ENCODE results near the gene ATOSA. TPM values are rescaled to one million over a fixed set of nuclear protein-coding genes. Genes with fewer than 3 reads are reported as not detected.

ATOSA gene
- total RNA-seq, 2 donors from 2014 or later = 30.7 to 40.6 TPM

GRCh38 chr15:52673734-52674133 is 5.5 kb downstream of the ATOSA start:
- H3K36me3 Mint-ChIP-seq (ENCODE audit: low read depth) = peaks cover 87% of the 10 kb centered on the region
- H3K27ac Mint-ChIP-seq = no peak overlapping the region
- no peak for ATAC-seq (replicated peaks)
- no peaks in the 10 kb centered on the region for H3K27me3 Mint-ChIP-seq
- no peak overlapping the region for H3K4me3 Mint-ChIP-seq
- H3K4me1 Mint-ChIP-seq = peaks cover 16% of the 10 kb centered on the region
- no peaks in the 10 kb centered on the region for H3K9me3 Mint-ChIP-seq

- Mint-ChIP-seq H3K4me3 (peak overlapping the region; percentile 39), H3K27me3 (no peaks in the 10 kb centered on the region), H3K27ac (peak overlapping the region; percentile 68), H3K36me3 (ENCODE audit: low read depth) (peaks cover 85% of the 10 kb centered on the region), H3K9me3 (no peaks in the 10 kb centered on the region), H3K4me1 (peaks cover 16% of the 10 kb centered on the region)
- ATAC-seq (replicated peaks) = peak; percentile 14
Observed at GRCh38 chr15:52673312-52673711, 5.9 kb downstream of the ATOSA start.

GRCh38 chr15:52672661-52673060 is 6.5 kb downstream of the ATOSA start:
- Mint-ChIP-seq H3K27me3 (no peaks in the 10 kb centered on the region), H3K4me1 (peaks cover 22% of the 10 kb centered on the region), H3K9me3 (no peaks in the 10 kb centered on the region), H3K27ac (peak overlapping the region; percentile 68), H3K36me3 (ENCODE audit: low read depth) (peaks cover 85% of the 10 kb centered on the region), H3K4me3 (peak overlapping the region; percentile 39)
- peak; percentile 63 for ATAC-seq (replicated peaks)

GRCh38 chr15:52670087-52670486 is 9.1 kb downstream of the ATOSA start:
- no peak for ATAC-seq (replicated peaks)
- Mint-ChIP-seq H3K27ac (no peak overlapping the region), H3K4me3 (no peak overlapping the region), H3K4me1 (peaks cover 24% of the 10 kb centered on the region), H3K9me3 (no peaks in the 10 kb centered on the region), H3K27me3 (no peaks in the 10 kb centered on the region), H3K36me3 (ENCODE audit: low read depth) (peaks cover 84% of the 10 kb centered on the region)

- ATAC-seq (replicated peaks) = no peak
- H3K4me3 Mint-ChIP-seq = no peak overlapping the region
- no peaks in the 10 kb centered on the region for H3K9me3 Mint-ChIP-seq
- peaks cover 23% of the 10 kb centered on the region for H3K4me1 Mint-ChIP-seq
- no peaks in the 10 kb centered on the region for H3K27me3 Mint-ChIP-seq
- peaks cover 94% of the 10 kb centered on the region for H3K36me3 Mint-ChIP-seq (ENCODE audit: low read depth)
- H3K27ac Mint-ChIP-seq = peak overlapping the region; percentile 0
Observed at GRCh38 chr15:52668133-52668532, 11.1 kb downstream of the ATOSA start.

- H3K27me3 Mint-ChIP-seq = no peaks in the 10 kb centered on the region
- peaks cover 17% of the 10 kb centered on the region for H3K4me1 Mint-ChIP-seq
- H3K4me3 Mint-ChIP-seq = no peak overlapping the region
- H3K36me3 Mint-ChIP-seq (ENCODE audit: low read depth) = peaks cover 94% of the 10 kb centered on the region
- peak; percentile 70 for ATAC-seq (replicated peaks)
- H3K27ac Mint-ChIP-seq = peak overlapping the region; percentile 0
- H3K9me3 Mint-ChIP-seq = no peaks in the 10 kb centered on the region
Observed at GRCh38 chr15:52667597-52667996, 11.6 kb downstream of the ATOSA start.

GRCh38 chr15:52663536-52664294 is 15.5 kb downstream of the ATOSA start:
- ATAC-seq (replicated peaks) = no peak
- Mint-ChIP-seq H3K27me3 (no peaks in the 10 kb centered on the region), H3K4me1 (peaks cover 24% of the 10 kb centered on the region), H3K4me3 (no peak overlapping the region), H3K36me3 (ENCODE audit: low read depth) (peaks cover 88% of the 10 kb centered on the region), H3K9me3 (no peaks in the 10 kb centered on the region), H3K27ac (no peak overlapping the region)

GRCh38 chr15:52661909-52662308 is 17.3 kb downstream of the ATOSA start:
- peaks cover 90% of the 10 kb centered on the region for H3K36me3 Mint-ChIP-seq (ENCODE audit: low read depth)
- peak overlapping the region; percentile 77 for H3K27ac Mint-ChIP-seq
- H3K9me3 Mint-ChIP-seq = no peaks in the 10 kb centered on the region
- H3K4me1 Mint-ChIP-seq = peaks cover 21% of the 10 kb centered on the region
- ATAC-seq (replicated peaks) = peak; percentile 53
- H3K27me3 Mint-ChIP-seq = no peaks in the 10 kb centered on the region
- H3K4me3 Mint-ChIP-seq = peak overlapping the region; percentile 32

GRCh38 chr15:52660192-52660591 is 19.0 kb downstream of the ATOSA start:
- H3K4me3 Mint-ChIP-seq = no peak overlapping the region
- no peaks in the 10 kb centered on the region for H3K27me3 Mint-ChIP-seq
- no peaks in the 10 kb centered on the region for H3K9me3 Mint-ChIP-seq
- H3K4me1 Mint-ChIP-seq = peaks cover 18% of the 10 kb centered on the region
- H3K27ac Mint-ChIP-seq = no peak overlapping the region
- no peak for ATAC-seq (replicated peaks)
- peaks cover 82% of the 10 kb centered on the region for H3K36me3 Mint-ChIP-seq (ENCODE audit: low read depth)

GRCh38 chr15:52658955-52659354 is 20.2 kb downstream of the ATOSA start:
- H3K4me3 Mint-ChIP-seq = peak overlapping the region; percentile 59

GRCh38 chr15:52657338-52657737 is 21.9 kb downstream of the ATOSA start:
- no peaks in the 10 kb centered on the region for H3K27me3 Mint-ChIP-seq
- no peaks in the 10 kb centered on the region for H3K9me3 Mint-ChIP-seq
- H3K27ac Mint-ChIP-seq = no peak overlapping the region
- no peak overlapping the region for H3K4me3 Mint-ChIP-seq
- no peak for ATAC-seq (replicated peaks)
- peaks cover 66% of the 10 kb centered on the region for H3K36me3 Mint-ChIP-seq (ENCODE audit: low read depth)
- peaks cover 23% of the 10 kb centered on the region for H3K4me1 Mint-ChIP-seq

More at GRCh38 chr15:52658955-52659354, 20.2 kb downstream of the ATOSA start:
- peak overlapping the region; percentile 91 for H3K27ac Mint-ChIP-seq
- H3K9me3 Mint-ChIP-seq = no peaks in the 10 kb centered on the region
- peaks cover 18% of the 10 kb centered on the region for H3K4me1 Mint-ChIP-seq
- no peaks in the 10 kb centered on the region for H3K27me3 Mint-ChIP-seq
- peak; percentile 95 for ATAC-seq (replicated peaks)
- peaks cover 82% of the 10 kb centered on the region for H3K36me3 Mint-ChIP-seq (ENCODE audit: low read depth)

GRCh38 chr15:52656412-52656811 is 22.8 kb downstream of the ATOSA start:
- ATAC-seq (replicated peaks) = no peak
- H3K4me1 Mint-ChIP-seq = peaks cover 19% of the 10 kb centered on the region
- no peaks in the 10 kb centered on the region for H3K9me3 Mint-ChIP-seq
- no peaks in the 10 kb centered on the region for H3K27me3 Mint-ChIP-seq
- peaks cover 57% of the 10 kb centered on the region for H3K36me3 Mint-ChIP-seq (ENCODE audit: low read depth)
- H3K27ac Mint-ChIP-seq = no peak overlapping the region
- H3K4me3 Mint-ChIP-seq = no peak overlapping the region

GRCh38 chr15:52653431-52653964 is 25.7 kb downstream of the ATOSA start:
- Mint-ChIP-seq H3K27ac (peak overlapping the region; percentile 75), H3K9me3 (no peaks in the 10 kb centered on the region), H3K4me1 (peaks cover 13% of the 10 kb centered on the region), H3K4me3 (peak overlapping the region; percentile 45), H3K36me3 (ENCODE audit: low read depth) (peaks cover 34% of the 10 kb centered on the region), H3K27me3 (no peaks in the 10 kb centered on the region)
- peak; percentile 25 for ATAC-seq (replicated peaks)

GRCh38 chr15:52652984-52653383 is 26.2 kb downstream of the ATOSA start:
- H3K27me3 Mint-ChIP-seq = no peaks in the 10 kb centered on the region
- peaks cover 29% of the 10 kb centered on the region for H3K36me3 Mint-ChIP-seq (ENCODE audit: low read depth)
- no peak for ATAC-seq (replicated peaks)
- no peaks in the 10 kb centered on the region for H3K9me3 Mint-ChIP-seq
- peaks cover 9% of the 10 kb centered on the region for H3K4me1 Mint-ChIP-seq
- peak overlapping the region; percentile 45 for H3K4me3 Mint-ChIP-seq
- H3K27ac Mint-ChIP-seq = peak overlapping the region; percentile 75

GRCh38 chr15:52652286-52652685 is 26.9 kb downstream of the ATOSA start:
- Mint-ChIP-seq H3K4me1 (peaks cover 9% of the 10 kb centered on the region), H3K9me3 (no peaks in the 10 kb centered on the region), H3K27ac (peak overlapping the region; percentile 47), H3K4me3 (peak overlapping the region; percentile 71), H3K27me3 (no peaks in the 10 kb centered on the region), H3K36me3 (ENCODE audit: low read depth) (peaks cover 31% of the 10 kb centered on the region)
- no peak for ATAC-seq (replicated peaks)

All from activated T-helper 17 cell treated with anti-CD3 and anti-CD28 coated beads, Interleukin-2, amount 50 U/mL, for 72 hours (primary cell).